ENCODE results near the gene RNF213.
"Not testable (repeated sequence)": the region's sequence is repeated elsewhere in the genome, so short reads cannot be mapped to it uniquely, and the experiment has no call there.

Gene RNF213

DNA sequence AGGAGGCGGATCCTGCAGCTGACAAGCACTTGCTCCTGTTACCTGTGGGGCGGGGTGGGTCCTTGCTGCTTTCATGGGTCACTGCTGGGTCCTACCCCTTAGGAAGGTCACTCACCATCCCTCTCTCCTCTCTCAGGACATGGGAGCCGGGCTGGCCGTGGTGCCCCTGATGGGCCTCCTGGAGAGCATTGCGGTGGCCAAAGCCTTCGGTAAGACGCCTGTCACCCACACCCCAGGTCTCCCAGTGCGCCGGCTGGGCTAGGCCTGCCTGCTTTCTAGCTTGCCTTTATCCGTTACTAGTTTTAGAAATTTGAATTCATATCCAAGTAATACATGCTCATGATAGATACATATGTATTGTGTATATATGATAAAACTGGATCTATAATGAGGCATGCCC lies 23.3 kb upstream of the RNF213 start:
- no peaks in the 10 kb centered on the region for H3K27me3 ChIP-seq (ENCODE audit: insufficient read depth, low read length, poor library complexity, severe bottlenecking)
- H3K4me3 ChIP-seq (ENCODE audit: low read length, poor library complexity, severe bottlenecking) = no peak overlapping the region
- no peaks in the 10 kb centered on the region for H3F3A ChIP-seq (ENCODE audit: low read depth)
- no peak overlapping the region for H3K9ac ChIP-seq (ENCODE audit: low read depth, low read length, poor library complexity, severe bottlenecking)
- no peaks in the 10 kb centered on the region for H3K36me3 ChIP-seq (ENCODE audit: insufficient read depth, low read length)
- H3K9me3 ChIP-seq (ENCODE audit: insufficient read depth, low read depth, low read length) = peaks cover 5% of the 10 kb centered on the region; the same call in 1 of the 2 replicates
- no peaks in the 10 kb centered on the region for H3K9me2 ChIP-seq (replicated peaks; ENCODE audit: low read depth, low read length)
- H3K4me1 ChIP-seq (ENCODE audit: insufficient read depth, low read length, poor library complexity, severe bottlenecking) = no peaks in the 10 kb centered on the region
- no peak overlapping the region for H2AFZ ChIP-seq (ENCODE audit: low read length)
- no peaks in the 10 kb centered on the region for H3K79me2 ChIP-seq (ENCODE audit: insufficient read depth, low read length)
- TF ChIP-seq, protein P1, sequence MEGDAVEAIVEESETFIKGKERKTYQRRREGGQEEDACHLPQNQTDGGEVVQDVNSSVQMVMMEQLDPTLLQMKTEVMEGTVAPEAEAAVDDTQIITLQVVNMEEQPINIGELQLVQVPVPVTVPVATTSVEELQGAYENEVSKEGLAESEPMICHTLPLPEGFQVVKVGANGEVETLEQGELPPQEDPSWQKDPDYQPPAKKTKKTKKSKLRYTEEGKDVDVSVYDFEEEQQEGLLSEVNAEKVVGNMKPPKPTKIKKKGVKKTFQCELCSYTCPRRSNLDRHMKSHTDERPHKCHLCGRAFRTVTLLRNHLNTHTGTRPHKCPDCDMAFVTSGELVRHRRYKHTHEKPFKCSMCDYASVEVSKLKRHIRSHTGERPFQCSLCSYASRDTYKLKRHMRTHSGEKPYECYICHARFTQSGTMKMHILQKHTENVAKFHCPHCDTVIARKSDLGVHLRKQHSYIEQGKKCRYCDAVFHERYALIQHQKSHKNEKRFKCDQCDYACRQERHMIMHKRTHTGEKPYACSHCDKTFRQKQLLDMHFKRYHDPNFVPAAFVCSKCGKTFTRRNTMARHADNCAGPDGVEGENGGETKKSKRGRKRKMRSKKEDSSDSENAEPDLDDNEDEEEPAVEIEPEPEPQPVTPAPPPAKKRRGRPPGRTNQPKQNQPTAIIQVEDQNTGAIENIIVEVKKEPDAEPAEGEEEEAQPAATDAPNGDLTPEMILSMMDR (conservative IDR thresholded peaks at IDR 0.05; ENCODE audit: low read length) = no peak
- TF ChIP-seq EZH2phosphoT487 (IDR thresholded peaks at IDR 0.05; ENCODE audit: borderline replicate concordance) = no peak
- H3K4me2 ChIP-seq (ENCODE audit: low read depth, low read length, poor library complexity, severe bottlenecking) = no peak overlapping the region
- no peaks in the 10 kb centered on the region for H4K20me1 ChIP-seq (ENCODE audit: insufficient read depth, low read length, poor library complexity, severe bottlenecking)

DNA sequence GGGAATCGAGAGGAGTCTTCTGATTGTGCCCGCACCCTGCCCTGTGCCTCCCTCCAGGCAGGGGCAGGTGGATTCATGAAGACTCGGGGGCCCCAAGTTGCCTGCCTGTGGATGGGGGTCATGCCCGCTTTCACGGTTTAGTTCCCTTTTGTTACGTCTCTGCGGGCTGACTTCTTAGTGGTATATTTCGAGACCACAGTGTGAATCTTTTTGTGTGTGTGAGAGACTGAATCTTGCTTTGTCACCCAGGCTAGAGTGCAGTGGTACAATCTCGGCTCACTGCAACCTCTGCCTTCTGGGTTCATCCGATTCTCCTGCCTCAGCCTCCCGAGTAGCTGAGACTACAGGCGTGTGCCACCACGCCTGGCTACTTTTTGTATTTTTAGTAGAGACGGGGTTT lies 18.1 kb upstream of the RNF213 start:
- H3K4me3 ChIP-seq (ENCODE audit: low read length, poor library complexity, severe bottlenecking) = no peak overlapping the region
- H4K20me1 ChIP-seq (ENCODE audit: insufficient read depth, low read length, poor library complexity, severe bottlenecking) = no peaks in the 10 kb centered on the region
- H3K9me2 ChIP-seq (replicated peaks; ENCODE audit: low read depth, low read length) = no peaks in the 10 kb centered on the region
- no peaks in the 10 kb centered on the region for H3K27me3 ChIP-seq (ENCODE audit: insufficient read depth, low read length, poor library complexity, severe bottlenecking)
- no peaks in the 10 kb centered on the region for H3K9me3 ChIP-seq (ENCODE audit: insufficient read depth, low read depth, low read length)
- no peak overlapping the region for H3K4me2 ChIP-seq (ENCODE audit: low read depth, low read length, poor library complexity, severe bottlenecking)
- H3K36me3 ChIP-seq (ENCODE audit: insufficient read depth, low read length) = no peaks in the 10 kb centered on the region
- TF ChIP-seq, protein P1 (conservative IDR thresholded peaks at IDR 0.05; ENCODE audit: low read length) = no peak
- no peak for TF ChIP-seq EZH2phosphoT487 (IDR thresholded peaks at IDR 0.05; ENCODE audit: borderline replicate concordance)
- no peaks in the 10 kb centered on the region for H3F3A ChIP-seq (ENCODE audit: low read depth)
- H2AFZ ChIP-seq (ENCODE audit: low read length) = no peak overlapping the region
- H3K9ac ChIP-seq (ENCODE audit: low read depth, low read length, poor library complexity, severe bottlenecking) = no peak overlapping the region
- H3K4me1 ChIP-seq (ENCODE audit: insufficient read depth, low read length, poor library complexity, severe bottlenecking) = no peaks in the 10 kb centered on the region
- no peaks in the 10 kb centered on the region for H3K79me2 ChIP-seq (ENCODE audit: insufficient read depth, low read length)

DNA sequence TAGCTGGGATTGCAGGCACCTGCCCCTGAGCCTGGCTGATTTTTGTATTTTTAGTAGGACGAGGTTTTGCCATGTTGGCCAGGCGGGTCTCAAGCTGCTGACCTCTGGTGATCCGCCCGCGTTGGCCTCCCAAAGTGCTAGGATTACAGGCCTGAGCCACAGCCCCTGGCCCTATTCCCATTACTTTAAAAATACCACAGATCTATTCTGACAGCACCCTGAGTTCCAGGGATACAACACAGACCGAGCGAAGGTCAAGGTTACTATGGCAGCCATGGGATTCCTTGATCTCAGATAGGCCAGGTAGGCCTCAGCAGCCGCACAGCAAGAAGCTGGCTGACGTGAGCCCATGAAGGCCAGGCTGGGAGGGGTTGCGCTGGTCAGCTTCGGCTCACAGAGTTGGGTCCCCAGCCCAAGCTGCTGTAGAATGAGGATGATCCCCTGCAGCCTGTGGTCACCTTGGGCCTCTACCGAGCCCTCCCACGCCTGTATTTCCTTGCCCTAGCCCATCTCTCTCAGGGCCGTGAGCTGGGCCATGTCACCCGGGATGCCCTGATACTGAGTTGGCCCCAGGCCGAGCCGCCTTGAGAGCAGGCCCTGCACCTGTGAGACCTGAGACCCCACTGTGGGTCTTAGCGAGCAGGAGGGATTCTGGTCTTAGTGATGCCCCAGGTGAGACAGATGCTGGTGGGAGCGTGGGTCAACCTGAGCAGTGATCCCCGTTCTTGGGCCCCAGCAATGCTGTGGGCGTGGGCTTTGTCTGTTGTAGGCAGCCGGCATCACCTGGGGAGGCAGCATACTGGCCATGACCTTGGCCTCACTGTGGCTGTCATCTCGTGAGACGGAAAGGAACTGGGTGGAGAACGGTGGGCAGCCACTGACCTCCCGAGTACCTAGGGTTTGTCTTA lies 16.9 kb upstream of the RNF213 start:
- Histone ChIP-seq H3K4me1 (ENCODE audit: insufficient read depth, low read length, poor library complexity, severe bottlenecking) (no peaks in the 10 kb centered on the region), H3K9me2 (replicated peaks; ENCODE audit: low read depth, low read length) (no peaks in the 10 kb centered on the region), H3F3A (ENCODE audit: low read depth) (no peaks in the 10 kb centered on the region)

DNA sequence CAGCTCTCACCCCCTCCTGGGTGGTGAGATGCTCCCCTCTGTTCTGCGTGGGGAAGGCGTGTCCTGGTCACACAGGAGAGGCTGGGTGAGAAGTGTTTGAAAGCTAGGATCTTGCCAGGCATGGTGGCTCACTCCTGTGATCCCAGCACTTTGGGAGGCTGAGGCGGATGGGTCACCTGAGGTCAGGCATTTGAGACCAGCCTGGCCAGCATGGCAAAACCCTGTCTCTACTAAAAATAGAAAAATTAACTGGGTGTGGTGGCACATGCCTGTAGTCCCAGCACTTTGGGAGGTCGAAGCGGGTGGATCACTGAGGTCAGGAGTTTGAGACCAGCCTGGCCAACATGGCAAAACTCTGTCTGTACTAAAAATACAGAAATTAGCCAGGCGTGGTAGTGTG lies 16.2 kb upstream of the RNF213 start:
- H3K4me1 ChIP-seq (ENCODE audit: insufficient read depth, low read length, poor library complexity, severe bottlenecking); H4K20me1 ChIP-seq (ENCODE audit: insufficient read depth, low read length, poor library complexity, severe bottlenecking); H3K9me3 ChIP-seq (ENCODE audit: insufficient read depth, low read depth, low read length); H3K36me3 ChIP-seq (ENCODE audit: insufficient read depth, low read length); H3K9ac ChIP-seq (ENCODE audit: low read depth, low read length, poor library complexity, severe bottlenecking); H3F3A ChIP-seq (ENCODE audit: low read depth); H3K27me3 ChIP-seq (ENCODE audit: insufficient read depth, low read length, poor library complexity, severe bottlenecking); H3K9me2 ChIP-seq (replicated peaks; ENCODE audit: low read depth, low read length); H3K4me2 ChIP-seq (ENCODE audit: low read depth, low read length, poor library complexity, severe bottlenecking); H3K79me2 ChIP-seq (ENCODE audit: insufficient read depth, low read length); H2AFZ ChIP-seq (ENCODE audit: low read length); H3K4me3 ChIP-seq (ENCODE audit: low read length, poor library complexity, severe bottlenecking): not testable (repeated sequence)

More for the DNA sequence above, 16.9 kb upstream of the RNF213 start:
- Histone ChIP-seq H3K4me3 (ENCODE audit: low read length, poor library complexity, severe bottlenecking) (no peak overlapping the region), H4K20me1 (ENCODE audit: insufficient read depth, low read length, poor library complexity, severe bottlenecking) (no peaks in the 10 kb centered on the region), H3K79me2 (ENCODE audit: insufficient read depth, low read length) (no peaks in the 10 kb centered on the region), H3K27me3 (ENCODE audit: insufficient read depth, low read length, poor library complexity, severe bottlenecking) (no peaks in the 10 kb centered on the region), H3K36me3 (ENCODE audit: insufficient read depth, low read length) (no peaks in the 10 kb centered on the region), H2AFZ (ENCODE audit: low read length) (no peak overlapping the region), H3K9me3 (ENCODE audit: insufficient read depth, low read depth, low read length) (no peaks in the 10 kb centered on the region), H3K4me2 (ENCODE audit: low read depth, low read length, poor library complexity, severe bottlenecking) (no peak overlapping the region), H3K9ac (ENCODE audit: low read depth, low read length, poor library complexity, severe bottlenecking) (no peak overlapping the region)
- TF ChIP-seq EZH2phosphoT487 (IDR thresholded peaks at IDR 0.05; ENCODE audit: borderline replicate concordance) = no peak
- TF ChIP-seq, protein P1 (conservative IDR thresholded peaks at IDR 0.05; ENCODE audit: low read length) = no peak
